ENCODE data around the gene C4orf17.

C4orf17 gene

GRCh38 chr4:99490286-99490685 is 20.5 kb upstream of the C4orf17 start:
- 90% methylated on average over 2 of the region's 4 CpGs for WGBS
- Histone ChIP-seq H2BK5ac (ENCODE audit: low read depth, low read length, poor library complexity, severe bottlenecking) (no peak overlapping the region), H3K4me1 (ENCODE audit: control insufficient read depth, insufficient read depth, low read depth, low read length) (no peaks in the 10 kb centered on the region), H3K27ac (ENCODE audit: low read length, poor library complexity, severe bottlenecking) (no peak overlapping the region), H3K23ac (ENCODE audit: low read length in 2 of 2) (no peak overlapping the region), H3K9ac (ENCODE audit: low read length) (no peak overlapping the region), H3K36me3 (ENCODE audit: control insufficient read depth in 1 of 2, insufficient read depth in 2 of 2, low read depth in 1 of 2, low read length in 2 of 2) (no peaks in the 10 kb centered on the region), H3K14ac (ENCODE audit: low read length in 2 of 2) (no peak overlapping the region), H3K9me3 (ENCODE audit: control insufficient read depth, low read length) (peaks cover 22% of the 10 kb centered on the region), H4K91ac (ENCODE audit: low read length) (no peak overlapping the region), H3K4ac (ENCODE audit: low read depth in 1 of 2, low read length in 2 of 2) (no peak overlapping the region), H3K27me3 (ENCODE audit: control insufficient read depth in 1 of 2, insufficient read depth in 1 of 2, low read length in 2 of 2) (no peaks in the 10 kb centered on the region), H3K4me2 (ENCODE audit: low read length, poor library complexity, severe bottlenecking) (no peak overlapping the region), H4K8ac (ENCODE audit: low read length) (no peak overlapping the region), H2BK15ac (ENCODE audit: low read depth, poor library complexity, severe bottlenecking) (no peak overlapping the region), H2BK12ac (ENCODE audit: low read length in 2 of 2) (no peak overlapping the region), H2BK120ac (ENCODE audit: low read depth, low read length) (no peak overlapping the region), H2AK5ac (ENCODE audit: low read length, severe bottlenecking) (no peak overlapping the region), H2AFZ (ENCODE audit: low read depth, low read length) (no peak overlapping the region), H3K4me3 (ENCODE audit: insufficient read depth in 1 of 2, low read depth in 1 of 2, low read length in 2 of 2) (no peak overlapping the region), H3K18ac (ENCODE audit: low read depth in 1 of 2, low read length in 2 of 2) (no peak overlapping the region), H3K79me1 (replicated peaks; ENCODE audit: low read length, poor library complexity, severe bottlenecking) (no peaks in the 10 kb centered on the region)
- no peak for DNase-seq

DNA sequence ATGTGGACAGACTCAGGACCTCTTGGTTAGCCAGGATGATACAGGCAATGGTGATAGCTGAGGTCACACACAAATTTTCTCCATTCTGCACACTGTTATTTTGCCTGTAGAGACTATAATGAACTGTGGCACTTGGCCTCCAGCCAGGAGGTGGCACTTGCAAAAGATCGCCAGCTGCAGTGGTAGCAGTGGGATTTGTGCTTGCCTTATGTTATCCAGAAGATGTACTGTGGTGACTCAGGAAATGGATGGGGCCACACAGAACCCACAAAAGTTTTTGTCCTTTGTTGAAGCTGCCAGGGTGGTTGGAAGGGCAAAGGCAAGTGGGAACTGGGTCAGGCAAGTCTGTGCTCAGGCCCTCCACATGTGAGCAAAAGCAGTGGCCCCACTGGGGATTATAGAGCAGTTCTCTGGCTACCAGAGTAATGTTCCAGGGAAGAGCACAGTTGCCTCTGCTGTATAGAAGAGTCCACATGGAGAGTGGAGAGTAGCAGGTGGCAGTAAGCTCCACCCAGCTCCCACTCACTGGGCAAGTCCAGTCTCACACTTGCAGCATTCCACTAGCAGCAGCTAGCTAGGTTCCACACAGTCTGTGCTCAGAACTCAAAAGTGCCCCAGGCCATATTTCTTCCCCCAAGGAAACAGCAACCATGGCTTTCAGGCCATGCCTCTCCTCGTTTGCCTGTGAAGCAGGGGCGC is 5.9 kb upstream of the C4orf17 start:
- no peak overlapping the region for H2BK15ac ChIP-seq (ENCODE audit: low read depth, poor library complexity, severe bottlenecking)
- no peak overlapping the region for H2AK5ac ChIP-seq (ENCODE audit: low read length, severe bottlenecking)
- H3K4me3 ChIP-seq (ENCODE audit: insufficient read depth in 1 of 2, low read depth in 1 of 2, low read length in 2 of 2) = no peak overlapping the region
- H3K27me3 ChIP-seq (ENCODE audit: control insufficient read depth in 1 of 2, insufficient read depth in 1 of 2, low read length in 2 of 2) = no peaks in the 10 kb centered on the region
- no peak overlapping the region for H2BK12ac ChIP-seq (ENCODE audit: low read length in 2 of 2)
- H3K79me1 ChIP-seq (replicated peaks; ENCODE audit: low read length, poor library complexity, severe bottlenecking) = no peaks in the 10 kb centered on the region
- H4K8ac ChIP-seq (ENCODE audit: low read length) = no peak overlapping the region
- H3K4me1 ChIP-seq (ENCODE audit: control insufficient read depth, insufficient read depth, low read depth, low read length) = no peaks in the 10 kb centered on the region
- H2AFZ ChIP-seq (ENCODE audit: low read depth, low read length) = no peak overlapping the region
- H3K4me2 ChIP-seq (ENCODE audit: low read length, poor library complexity, severe bottlenecking) = no peak overlapping the region
- no peak overlapping the region for H2BK5ac ChIP-seq (ENCODE audit: low read depth, low read length, poor library complexity, severe bottlenecking)
- no peaks in the 10 kb centered on the region for H3K9me3 ChIP-seq (ENCODE audit: control insufficient read depth, low read length)
- no peak overlapping the region for H4K91ac ChIP-seq (ENCODE audit: low read length)
- no peak overlapping the region for H3K14ac ChIP-seq (ENCODE audit: low read length in 2 of 2)
- H3K18ac ChIP-seq (ENCODE audit: low read depth in 1 of 2, low read length in 2 of 2) = no peak overlapping the region
- no peaks in the 10 kb centered on the region for H3K36me3 ChIP-seq (ENCODE audit: control insufficient read depth in 1 of 2, insufficient read depth in 2 of 2, low read depth in 1 of 2, low read length in 2 of 2)
- H3K23ac ChIP-seq (ENCODE audit: low read length in 2 of 2) = no peak overlapping the region
- H3K9ac ChIP-seq (ENCODE audit: low read length) = no peak overlapping the region
- 81% methylated on average over 3 of the region's 3 CpGs for WGBS
- no peak overlapping the region for H3K4ac ChIP-seq (ENCODE audit: low read depth in 1 of 2, low read length in 2 of 2)
- no peak overlapping the region for H3K27ac ChIP-seq (ENCODE audit: low read length, poor library complexity, severe bottlenecking)
- no peak for DNase-seq
- H2BK120ac ChIP-seq (ENCODE audit: low read depth, low read length) = no peak overlapping the region

- no peak overlapping the region for H2BK5ac ChIP-seq (ENCODE audit: low read depth, low read length, poor library complexity, severe bottlenecking)
- 48% methylated on average over 2 of the region's 2 CpGs for WGBS
- no peak overlapping the region for H3K4ac ChIP-seq (ENCODE audit: low read depth in 1 of 2, low read length in 2 of 2)
- no peak overlapping the region for H3K18ac ChIP-seq (ENCODE audit: low read depth in 1 of 2, low read length in 2 of 2)
- H4K91ac ChIP-seq (ENCODE audit: low read length) = no peak overlapping the region
- no peak overlapping the region for H3K9ac ChIP-seq (ENCODE audit: low read length)
- H3K9me3 ChIP-seq (ENCODE audit: control insufficient read depth, low read length) = no peaks in the 10 kb centered on the region
- H3K79me1 ChIP-seq (replicated peaks; ENCODE audit: low read length, poor library complexity, severe bottlenecking) = no peaks in the 10 kb centered on the region
- H3K14ac ChIP-seq (ENCODE audit: low read length in 2 of 2) = no peak overlapping the region
- H2AFZ ChIP-seq (ENCODE audit: low read depth, low read length) = no peak overlapping the region
- H3K4me3 ChIP-seq (ENCODE audit: insufficient read depth in 1 of 2, low read depth in 1 of 2, low read length in 2 of 2) = no peak overlapping the region
- H3K27me3 ChIP-seq (ENCODE audit: control insufficient read depth in 1 of 2, insufficient read depth in 1 of 2, low read length in 2 of 2) = no peaks in the 10 kb centered on the region
- no peak overlapping the region for H4K8ac ChIP-seq (ENCODE audit: low read length)
- no peak for DNase-seq
- no peak overlapping the region for H3K23ac ChIP-seq (ENCODE audit: low read length in 2 of 2)
- no peak overlapping the region for H3K27ac ChIP-seq (ENCODE audit: low read length, poor library complexity, severe bottlenecking)
- H2AK5ac ChIP-seq (ENCODE audit: low read length, severe bottlenecking) = no peak overlapping the region
- H2BK12ac ChIP-seq (ENCODE audit: low read length in 2 of 2) = no peak overlapping the region
- no peaks in the 10 kb centered on the region for H3K4me1 ChIP-seq (ENCODE audit: control insufficient read depth, insufficient read depth, low read depth, low read length)
- no peaks in the 10 kb centered on the region for H3K36me3 ChIP-seq (ENCODE audit: control insufficient read depth in 1 of 2, insufficient read depth in 2 of 2, low read depth in 1 of 2, low read length in 2 of 2)
- H3K4me2 ChIP-seq (ENCODE audit: low read length, poor library complexity, severe bottlenecking) = no peak overlapping the region
- no peak overlapping the region for H2BK120ac ChIP-seq (ENCODE audit: low read depth, low read length)
- H2BK15ac ChIP-seq (ENCODE audit: low read depth, poor library complexity, severe bottlenecking) = no peak overlapping the region
Measured at GRCh38 chr4:99506781-99507180, 4.0 kb upstream of the C4orf17 start.

DNA sequence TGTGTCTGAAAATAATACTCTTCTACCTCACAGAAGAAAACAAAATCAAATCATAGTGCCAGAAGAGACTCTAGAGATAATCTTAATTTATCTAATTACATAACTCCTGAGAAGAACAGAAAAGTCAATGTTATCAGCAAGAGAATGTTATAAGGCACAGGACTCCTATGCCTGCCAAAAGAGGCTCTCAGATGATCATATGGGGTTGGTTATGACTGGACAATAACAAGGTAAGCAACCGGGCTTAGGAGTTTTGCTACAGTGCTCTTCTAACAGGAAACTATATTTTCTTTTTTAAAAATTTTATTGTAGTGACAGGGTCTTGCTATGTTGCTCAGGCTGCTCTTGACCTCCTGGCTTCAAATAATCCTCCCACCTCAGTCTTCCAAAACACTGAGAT is 3.5 kb upstream of the C4orf17 start:
- Histone ChIP-seq H2BK15ac (ENCODE audit: low read depth, poor library complexity, severe bottlenecking) (no peak overlapping the region), H3K4me3 (ENCODE audit: insufficient read depth in 1 of 2, low read depth in 1 of 2, low read length in 2 of 2) (no peak overlapping the region), H3K4ac (ENCODE audit: low read depth in 1 of 2, low read length in 2 of 2) (no peak overlapping the region), H3K9ac (ENCODE audit: low read length) (no peak overlapping the region), H2AFZ (ENCODE audit: low read depth, low read length) (no peak overlapping the region), H4K8ac (ENCODE audit: low read length) (no peak overlapping the region), H2BK12ac (ENCODE audit: low read length in 2 of 2) (no peak overlapping the region), H2BK5ac (ENCODE audit: low read depth, low read length, poor library complexity, severe bottlenecking) (no peak overlapping the region), H3K27me3 (ENCODE audit: control insufficient read depth in 1 of 2, insufficient read depth in 1 of 2, low read length in 2 of 2) (no peaks in the 10 kb centered on the region), H3K4me1 (ENCODE audit: control insufficient read depth, insufficient read depth, low read depth, low read length) (no peaks in the 10 kb centered on the region), H3K79me1 (replicated peaks; ENCODE audit: low read length, poor library complexity, severe bottlenecking) (no peaks in the 10 kb centered on the region), H3K4me2 (ENCODE audit: low read length, poor library complexity, severe bottlenecking) (no peak overlapping the region), H3K27ac (ENCODE audit: low read length, poor library complexity, severe bottlenecking) (no peak overlapping the region), H3K23ac (ENCODE audit: low read length in 2 of 2) (no peak overlapping the region), H2AK5ac (ENCODE audit: low read length, severe bottlenecking) (no peak overlapping the region), H2BK120ac (ENCODE audit: low read depth, low read length) (no peak overlapping the region), H4K91ac (ENCODE audit: low read length) (no peak overlapping the region), H3K18ac (ENCODE audit: low read depth in 1 of 2, low read length in 2 of 2) (no peak overlapping the region), H3K9me3 (ENCODE audit: control insufficient read depth, low read length) (no peaks in the 10 kb centered on the region), H3K14ac (ENCODE audit: low read length in 2 of 2) (no peak overlapping the region), H3K36me3 (ENCODE audit: control insufficient read depth in 1 of 2, insufficient read depth in 2 of 2, low read depth in 1 of 2, low read length in 2 of 2) (no peaks in the 10 kb centered on the region)
- DNase-seq = no peak
- WGBS = no CpG with 5 or more reads among the region's 1 CpG
